Heart right ventricle (tissue), 16 donors: Measurements from ENCODE around the gene ME3. TPM values are rescaled to one million over a fixed set of nuclear protein-coding genes. Genes with fewer than 3 reads are reported as not detected.
A peak's percentile ranks its signal among the peaks of the same experiment; 100 is the strongest.

Experiments used
- ATAC-seq, 8 donors: fragments of 200-7000 bp; cut with Tn5 transposase; one replicate each; pipeline ENCODE4 v1.9.1; 2020; ENCODE audit warnings: mild to moderate bottlenecking in 8 of 8, moderate library complexity in 8 of 8, moderate number of reproducible peaks in 1 of 8
- DNase-seq, 2 donors: peaks; one replicate each; pipeline ENCODE4 v3.0.0-alpha.2; 2020
- H3K27ac ChIP-seq, 10 donors: fragments of 200-600 bp; sonication (generic) in 2 of 10; one replicate each; pipeline versions ENCODE4 v1.5.0 to v1.8.0; 2020 to 2022; ENCODE audit warnings: mild to moderate bottlenecking in 3 of 10
- H3K27me3 ChIP-seq, 7 donors: fragments of 200-600 bp; one replicate each; pipeline ENCODE4 v1.8.0; 2021 to 2022; ENCODE audit warnings: mild to moderate bottlenecking in 2 of 7
- H3K36me3 ChIP-seq, 9 donors: fragments of 200-600 bp; sonication (generic) in 1 of 9; one replicate each; pipeline versions ENCODE4 v1.5.0 to v1.8.0; 2020 to 2022; ENCODE audit warnings: mild to moderate bottlenecking in 2 of 9
- H3K4me1 ChIP-seq, 9 donors: fragments of 200-600 bp; sonication (generic) in 1 of 9; one replicate each; pipeline versions ENCODE4 v1.5.0 to v1.8.0; 2020 to 2022; ENCODE audit warnings: mild to moderate bottlenecking in 4 of 9
- H3K4me3 ChIP-seq, 10 donors: fragments of 200-600 bp; sonication (generic) in 2 of 10; one replicate each; pipeline versions ENCODE4 v1.5.0 to v1.8.0; 2020 to 2022; ENCODE audit warnings: mild to moderate bottlenecking in 7 of 10, moderate library complexity in 2 of 10
- H3K9me3 ChIP-seq, 11 donors: fragments of 200-600 bp in 10 of 11; sonication (generic) in 2 of 11; one replicate each; pipeline versions ENCODE4 v1.5.0 to v1.8.0; 2013 to 2022; ENCODE audit warnings: mild to moderate bottlenecking in 2 of 11, control low read depth in 1 of 11, moderate library complexity in 1 of 11
- CTCF ChIP-seq, 9 donors: fragments of 200-600 bp; sonication (generic) in 2 of 9; IDR thresholded peaks; one replicate each; pipeline versions ENCODE4 v1.5.0 to v1.8.0; 2021 to 2022; ENCODE audit warnings: antibody characterized with exemption in 9 of 9, mild to moderate bottlenecking in 5 of 9, moderate library complexity in 1 of 9
- WGBS, 2 donors: extraction: QIAGEN DNeasy Blood & Tissue Kit; methylation state at CpG; one replicate each; pipeline ENCODE4 v1.1.7; 2013; ENCODE audit warnings: inconsistent platforms in 1 of 2; 5-methylcytosine and 5-hydroxymethylcytosine counted together
- intact Hi-C, 10 donors: fragments of 100-400 bp; cut with DNase I; formaldehyde crosslinking; loops; one replicate each; pipeline versions ENCODE4 v1.11.1 to v1.14.2; 2022
- polyA plus RNA-seq, 2 donors: library from polyadenylated mRNA; stranded (reverse); fragments of 200-250 nt; gene quantifications; one replicate each; pipeline ENCODE4 v1.2.3, GENCODE V29; 2013
- total RNA-seq, 10 donors: library from RNA; stranded (reverse); fragmentation: NEBNext Ultra II Directional in 3 of 10; extraction: Animal tissue kit (Norgen Biotek cat#: 25700) in 3 of 10; gene quantifications; one replicate each; pipeline versions ENCODE4 v1.2.1 to v1.2.4, GENCODE V29; 2021 to 2023
- donor health status: Arrhythmogenic right ventricular cardiomyopathy.
- donor health status: ischemic (EF 13 %, LVEDD 7.1; RV severe dilation, severe dysfunction).
- donor health status: healthy with polysubstance abuse.
- donor health status: DM: no; HTN: yes; CAD: no.
- donor health status: DM: no; HTN: no; CAD: no.
- donor health status: ischemic (EF 25% LVEDD 6.9; RV normal size, moderate dysfunction).
- donor health status: ischemic (EF 25% LVEDD 5.7; RV mildly dilated, moderate dysfunction).
- donor health status: healthy.
- donor health status: DM: yes; HTN: yes; CAD: no.
- donor health status: Ischemic cardiomyopathy.
- donor health status: ischemic (EF 35%, LVEDD 5.7; RV mildly dilated, moderate dysfunction).
- donor health status: nonischemic (EF 11% LVEDD 7.7; RV severe dilation, severe dysfunction).
- donor health status: DM: yes; HTN: yes; CAD: no.
- donor health status: PGD.
- donor health status: ischemic (EF 29% LVEDD 5.4; RV normal size, mild dysfunction).
- donor health status: nonischemic (EF 23%, LVEDD 6.1; RV moderate dilation, normal function).

ME3 gene
- total and polyA plus RNA-seq, 12 donors, result 17.2 to 46.8 (median 33.7) TPM

- WGBS, 2 donors, result 89 to 93% methylated on average over 1 of the region's 1 CpG
- Histone ChIP-seq H3K4me1 (peaks cover 0 to 24% (median 10%) of the 10 kb centered on the region in 9 donors), H3K36me3 (no peaks in the 10 kb centered on the region), H3K4me3 (no peak overlapping the region), H3K9me3 (no peaks in the 10 kb centered on the region), H3K27me3 (no peaks in the 10 kb centered on the region), H3K27ac (no peak overlapping the region)
- TF ChIP-seq CTCF (IDR thresholded peaks at IDR 0.05), result no peak
- intact Hi-C loops, result no loop called here
- DNase-seq (no peak), ATAC-seq (no peak)
Measured at GRCh38 chr11:86698639-86699038, 26.2 kb upstream of the ME3 start.

GRCh38 chr11:86696451-86696850, 24.0 kb upstream of the ME3 start:
- WGBS, 2 donors, result 93 to 97% methylated on average over 1 of the region's 1 CpG
- no peak for DNase-seq

GRCh38 chr11:86696004-86696403, 23.6 kb upstream of the ME3 start:
- Histone ChIP-seq H3K27ac (no peak overlapping the region), H3K27me3 (no peaks in the 10 kb centered on the region), H3K36me3 (no peaks in the 10 kb centered on the region), H3K9me3 (no peaks in the 10 kb centered on the region), H3K4me3 (no peak overlapping the region), H3K4me1 (peaks cover 0 to 28% (median 10%) of the 10 kb centered on the region in 9 donors)
- 72 to 83% methylated on average over 1 of the region's 1 CpG for WGBS, 2 donors
- DNase-seq (no peak), ATAC-seq (peak in 2 of 8 donors; percentile 60 to 71)
- intact Hi-C loops, result no loop called here
- TF ChIP-seq CTCF (IDR thresholded peaks at IDR 0.05), result no peak

More at GRCh38 chr11:86696451-86696850, 24.0 kb upstream of the ME3 start:
- H3K27ac ChIP-seq, result no peak overlapping the region
- no peaks in the 10 kb centered on the region for H3K36me3 ChIP-seq
- H3K9me3 ChIP-seq, result no peaks in the 10 kb centered on the region
- no peaks in the 10 kb centered on the region for H3K27me3 ChIP-seq
- intact Hi-C loops, result no loop called here
- peaks cover 0 to 28% (median 10%) of the 10 kb centered on the region in 9 donors for H3K4me1 ChIP-seq
- TF ChIP-seq CTCF (IDR thresholded peaks at IDR 0.05), result no peak
- no peak for ATAC-seq
- H3K4me3 ChIP-seq, result no peak overlapping the region

GRCh38 chr11:86695373-86695772, 23.0 kb upstream of the ME3 start:
- DNase-seq, result no peak
- Histone ChIP-seq H3K36me3 (no peaks in the 10 kb centered on the region), H3K9me3 (no peaks in the 10 kb centered on the region), H3K4me3 (no peak overlapping the region), H3K27me3 (no peaks in the 10 kb centered on the region), H3K27ac (no peak overlapping the region), H3K4me1 (peaks cover 0 to 28% (median 10%) of the 10 kb centered on the region in 9 donors)
- intact Hi-C loops, result no loop called here
- no peak for ATAC-seq
- TF ChIP-seq CTCF (IDR thresholded peaks at IDR 0.05), result no peak
